H1 (cell line): ENCODE results near the gene AGGF1. TPM values are rescaled to one million over a fixed set of nuclear protein-coding genes. Genes with fewer than 3 reads are reported as not detected.

ENCODE experiments used
- ASH2L ChIP-seq: fragments of 200-600, 300-600 bp; sonication (generic); IDR thresholded peaks from one replicate; pipeline ENCODE4 v1.7.1; 2017; ENCODE audit warnings: low read length
- PHF8 ChIP-seq: fragments of 200-600 bp; sonication (generic); conservative IDR thresholded peaks from 2 replicates; pipeline ENCODE4 v1.7.1; 2012; ENCODE audit warnings: low read depth, mild to moderate bottlenecking, inconsistent platforms, low read length, moderate library complexity
- POLR2A ChIP-seq, 2 experiments: IDR thresholded peaks; 1 replicate in 1 of 2; 2 replicates in 1 of 2; pipeline ENCODE4 v1.6.1; 2011; ENCODE audit warnings: low read depth in 2 of 2, low read length in 2 of 2, mild to moderate bottlenecking in 2 of 2; ENCODE audit errors: control extremely low read depth in 1 of 2
- POLR2AphosphoS5 ChIP-seq: IDR thresholded peaks from 2 replicates; pipeline ENCODE4 v1.6.1; 2011; ENCODE audit warnings: low read depth, low read length
- RNF2 ChIP-seq: fragments of 200-900, 300-1000 bp; sonication (generic); IDR thresholded peaks from 2 replicates; pipeline ENCODE4 v1.7.1; 2016; ENCODE audit warnings: borderline replicate concordance, low read depth, mild to moderate bottlenecking, antibody characterized with exemption, low read length; ENCODE audit not compliant: poor library complexity, severe bottlenecking; ENCODE audit errors: missing control alignments
- YY1 ChIP-seq: IDR thresholded peaks from 2 replicates; pipeline ENCODE4 v1.6.1; 2011; ENCODE audit warnings: low read depth, mild to moderate bottlenecking, low read length
- polyA plus RNA-seq, 7 experiments: library from polyadenylated mRNA; depleted of rRNA in 3 of 7; stranded (reverse) in 5 of 7; unstranded in 2 of 7; fragments of >200 nt in 5 of 7; fragments of 200-250 nt in 2 of 7; gene quantifications; 1 replicate in 5 of 7; 2 replicates in 1 of 7; 4 replicates in 1 of 7; pipeline versions ENCODE4 v1.2.1 to v1.2.3, GENCODE V29; 2011 to 2013; ENCODE audit warnings: missing spikeins in 2 of 7, mixed read lengths in 2 of 7
- total RNA-seq: library from RNA; stranded (reverse); fragmentation: NEBNext Ultra II Directional; extraction: Animal tissue kit (Norgen Biotek cat#: 25700); gene quantifications from 2 replicates; pipeline ENCODE4 v1.2.1, GENCODE V29; 2021
- TF ChIP-seq, protein P1 (sequence below): fragments of 300-600 bp; sonication (generic); IDR thresholded peaks from 2 replicates; pipeline ENCODE4 v1.7.1; 2012; ENCODE audit warnings: low read length, moderate library complexity, mild to moderate bottlenecking, inconsistent platforms; ENCODE audit not compliant: insufficient replicate concordance
- TF ChIP-seq, protein P2 (sequence below): IDR thresholded peaks from 2 replicates; pipeline ENCODE4 v1.6.1; 2011; ENCODE audit warnings: low read depth, mild to moderate bottlenecking, low read length; ENCODE audit not compliant: insufficient read depth
- TF ChIP-seq, protein P3 (sequence below): IDR thresholded peaks from 2 replicates; pipeline ENCODE4 v1.6.1; 2012; ENCODE audit warnings: low read length, inconsistent platforms

Gene AGGF1
- total and polyA plus RNA-seq, 2 of the 8 experiments (the other 6 are each of a cell fraction or from before 2014, with no cell fraction given): 7.3 to 19.0 TPM

DNA sequence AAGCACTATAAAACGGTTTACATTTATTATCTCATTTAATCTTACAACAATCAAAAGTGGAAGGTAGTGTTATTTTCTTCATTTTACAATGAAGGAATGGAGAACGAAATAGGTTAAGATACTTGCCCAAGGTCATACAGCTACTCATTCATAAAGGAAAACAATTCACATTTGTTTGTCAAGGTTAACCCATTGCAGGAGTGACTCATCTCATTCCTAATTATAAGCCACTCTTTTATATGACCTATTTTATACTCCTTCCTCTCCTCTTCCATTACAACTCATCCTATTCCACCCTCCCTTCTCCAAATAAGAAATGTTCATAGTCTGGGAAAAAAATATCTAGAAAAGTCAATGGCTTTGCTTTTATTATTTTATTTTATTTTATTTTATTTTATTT is 47.8 kb upstream of the AGGF1 start (continued):
- TF ChIP-seq, protein P1, sequence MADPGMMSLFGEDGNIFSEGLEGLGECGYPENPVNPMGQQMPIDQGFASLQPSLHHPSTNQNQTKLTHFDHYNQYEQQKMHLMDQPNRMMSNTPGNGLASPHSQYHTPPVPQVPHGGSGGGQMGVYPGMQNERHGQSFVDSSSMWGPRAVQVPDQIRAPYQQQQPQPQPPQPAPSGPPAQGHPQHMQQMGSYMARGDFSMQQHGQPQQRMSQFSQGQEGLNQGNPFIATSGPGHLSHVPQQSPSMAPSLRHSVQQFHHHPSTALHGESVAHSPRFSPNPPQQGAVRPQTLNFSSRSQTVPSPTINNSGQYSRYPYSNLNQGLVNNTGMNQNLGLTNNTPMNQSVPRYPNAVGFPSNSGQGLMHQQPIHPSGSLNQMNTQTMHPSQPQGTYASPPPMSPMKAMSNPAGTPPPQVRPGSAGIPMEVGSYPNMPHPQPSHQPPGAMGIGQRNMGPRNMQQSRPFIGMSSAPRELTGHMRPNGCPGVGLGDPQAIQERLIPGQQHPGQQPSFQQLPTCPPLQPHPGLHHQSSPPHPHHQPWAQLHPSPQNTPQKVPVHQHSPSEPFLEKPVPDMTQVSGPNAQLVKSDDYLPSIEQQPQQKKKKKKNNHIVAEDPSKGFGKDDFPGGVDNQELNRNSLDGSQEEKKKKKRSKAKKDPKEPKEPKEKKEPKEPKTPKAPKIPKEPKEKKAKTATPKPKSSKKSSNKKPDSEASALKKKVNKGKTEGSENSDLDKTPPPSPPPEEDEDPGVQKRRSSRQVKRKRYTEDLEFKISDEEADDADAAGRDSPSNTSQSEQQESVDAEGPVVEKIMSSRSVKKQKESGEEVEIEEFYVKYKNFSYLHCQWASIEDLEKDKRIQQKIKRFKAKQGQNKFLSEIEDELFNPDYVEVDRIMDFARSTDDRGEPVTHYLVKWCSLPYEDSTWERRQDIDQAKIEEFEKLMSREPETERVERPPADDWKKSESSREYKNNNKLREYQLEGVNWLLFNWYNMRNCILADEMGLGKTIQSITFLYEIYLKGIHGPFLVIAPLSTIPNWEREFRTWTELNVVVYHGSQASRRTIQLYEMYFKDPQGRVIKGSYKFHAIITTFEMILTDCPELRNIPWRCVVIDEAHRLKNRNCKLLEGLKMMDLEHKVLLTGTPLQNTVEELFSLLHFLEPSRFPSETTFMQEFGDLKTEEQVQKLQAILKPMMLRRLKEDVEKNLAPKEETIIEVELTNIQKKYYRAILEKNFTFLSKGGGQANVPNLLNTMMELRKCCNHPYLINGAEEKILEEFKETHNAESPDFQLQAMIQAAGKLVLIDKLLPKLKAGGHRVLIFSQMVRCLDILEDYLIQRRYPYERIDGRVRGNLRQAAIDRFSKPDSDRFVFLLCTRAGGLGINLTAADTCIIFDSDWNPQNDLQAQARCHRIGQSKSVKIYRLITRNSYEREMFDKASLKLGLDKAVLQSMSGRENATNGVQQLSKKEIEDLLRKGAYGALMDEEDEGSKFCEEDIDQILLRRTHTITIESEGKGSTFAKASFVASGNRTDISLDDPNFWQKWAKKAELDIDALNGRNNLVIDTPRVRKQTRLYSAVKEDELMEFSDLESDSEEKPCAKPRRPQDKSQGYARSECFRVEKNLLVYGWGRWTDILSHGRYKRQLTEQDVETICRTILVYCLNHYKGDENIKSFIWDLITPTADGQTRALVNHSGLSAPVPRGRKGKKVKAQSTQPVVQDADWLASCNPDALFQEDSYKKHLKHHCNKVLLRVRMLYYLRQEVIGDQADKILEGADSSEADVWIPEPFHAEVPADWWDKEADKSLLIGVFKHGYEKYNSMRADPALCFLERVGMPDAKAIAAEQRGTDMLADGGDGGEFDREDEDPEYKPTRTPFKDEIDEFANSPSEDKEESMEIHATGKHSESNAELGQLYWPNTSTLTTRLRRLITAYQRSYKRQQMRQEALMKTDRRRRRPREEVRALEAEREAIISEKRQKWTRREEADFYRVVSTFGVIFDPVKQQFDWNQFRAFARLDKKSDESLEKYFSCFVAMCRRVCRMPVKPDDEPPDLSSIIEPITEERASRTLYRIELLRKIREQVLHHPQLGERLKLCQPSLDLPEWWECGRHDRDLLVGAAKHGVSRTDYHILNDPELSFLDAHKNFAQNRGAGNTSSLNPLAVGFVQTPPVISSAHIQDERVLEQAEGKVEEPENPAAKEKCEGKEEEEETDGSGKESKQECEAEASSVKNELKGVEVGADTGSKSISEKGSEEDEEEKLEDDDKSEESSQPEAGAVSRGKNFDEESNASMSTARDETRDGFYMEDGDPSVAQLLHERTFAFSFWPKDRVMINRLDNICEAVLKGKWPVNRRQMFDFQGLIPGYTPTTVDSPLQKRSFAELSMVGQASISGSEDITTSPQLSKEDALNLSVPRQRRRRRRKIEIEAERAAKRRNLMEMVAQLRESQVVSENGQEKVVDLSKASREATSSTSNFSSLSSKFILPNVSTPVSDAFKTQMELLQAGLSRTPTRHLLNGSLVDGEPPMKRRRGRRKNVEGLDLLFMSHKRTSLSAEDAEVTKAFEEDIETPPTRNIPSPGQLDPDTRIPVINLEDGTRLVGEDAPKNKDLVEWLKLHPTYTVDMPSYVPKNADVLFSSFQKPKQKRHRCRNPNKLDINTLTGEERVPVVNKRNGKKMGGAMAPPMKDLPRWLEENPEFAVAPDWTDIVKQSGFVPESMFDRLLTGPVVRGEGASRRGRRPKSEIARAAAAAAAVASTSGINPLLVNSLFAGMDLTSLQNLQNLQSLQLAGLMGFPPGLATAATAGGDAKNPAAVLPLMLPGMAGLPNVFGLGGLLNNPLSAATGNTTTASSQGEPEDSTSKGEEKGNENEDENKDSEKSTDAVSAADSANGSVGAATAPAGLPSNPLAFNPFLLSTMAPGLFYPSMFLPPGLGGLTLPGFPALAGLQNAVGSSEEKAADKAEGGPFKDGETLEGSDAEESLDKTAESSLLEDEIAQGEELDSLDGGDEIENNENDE: no peak
- TF ChIP-seq POLR2A (IDR thresholded peaks at IDR 0.05; ENCODE audit: control extremely low read depth in 1 of 2, low read depth in 2 of 2, low read length in 2 of 2): no peak
- no peak for TF ChIP-seq YY1
- no peak for TF ChIP-seq ASH2L
- no peak for TF ChIP-seq PHF8
- TF ChIP-seq, protein P2, sequence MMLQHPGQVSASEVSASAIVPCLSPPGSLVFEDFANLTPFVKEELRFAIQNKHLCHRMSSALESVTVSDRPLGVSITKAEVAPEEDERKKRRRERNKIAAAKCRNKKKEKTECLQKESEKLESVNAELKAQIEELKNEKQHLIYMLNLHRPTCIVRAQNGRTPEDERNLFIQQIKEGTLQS: no peak
- TF ChIP-seq, protein P3, sequence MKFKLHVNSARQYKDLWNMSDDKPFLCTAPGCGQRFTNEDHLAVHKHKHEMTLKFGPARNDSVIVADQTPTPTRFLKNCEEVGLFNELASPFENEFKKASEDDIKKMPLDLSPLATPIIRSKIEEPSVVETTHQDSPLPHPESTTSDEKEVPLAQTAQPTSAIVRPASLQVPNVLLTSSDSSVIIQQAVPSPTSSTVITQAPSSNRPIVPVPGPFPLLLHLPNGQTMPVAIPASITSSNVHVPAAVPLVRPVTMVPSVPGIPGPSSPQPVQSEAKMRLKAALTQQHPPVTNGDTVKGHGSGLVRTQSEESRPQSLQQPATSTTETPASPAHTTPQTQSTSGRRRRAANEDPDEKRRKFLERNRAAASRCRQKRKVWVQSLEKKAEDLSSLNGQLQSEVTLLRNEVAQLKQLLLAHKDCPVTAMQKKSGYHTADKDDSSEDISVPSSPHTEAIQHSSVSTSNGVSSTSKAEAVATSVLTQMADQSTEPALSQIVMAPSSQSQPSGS: no peak
- TF ChIP-seq POLR2AphosphoS5: no peak
- TF ChIP-seq RNF2: no peak
